Vagina (tissue), 2 donors: ENCODE data around the gene SETDB1. TPM values are rescaled to one million over a fixed set of nuclear protein-coding genes. Genes with fewer than 3 reads are reported as not detected.

Experiments used
- DNase-seq, 2 donors: peaks; one replicate each; pipeline ENCODE4 v3.0.0-alpha.2; 2017; ENCODE audit errors: extremely low spot score in 2 of 2
- H3K27ac ChIP-seq: fragments of 200-600 bp; sonication (generic); one replicate; pipeline ENCODE4 v1.5.1; 2019
- H3K27me3 ChIP-seq: fragments of 200-600 bp; sonication (generic); one replicate; pipeline ENCODE4 v1.5.1; 2019
- H3K36me3 ChIP-seq, 2 donors: fragments of 200-600 bp; sonication (generic); one replicate each; pipeline ENCODE4 v1.5.1; 2017 to 2019
- H3K4me1 ChIP-seq: fragments of 200-600 bp; sonication (generic); one replicate; pipeline ENCODE4 v1.5.1; 2019
- H3K4me3 ChIP-seq, 2 donors: fragments of 200-600 bp; sonication (generic); 1 replicate in 1 of 2; 2 replicates in 1 of 2; pipeline ENCODE4 v1.5.1; 2016 to 2019
- H3K9me3 ChIP-seq: fragments of 200-600 bp; sonication (generic); one replicate; pipeline ENCODE4 v1.5.1; 2019
- POLR2A ChIP-seq, 2 donors: fragments of 450-650 bp; IDR thresholded peaks; one replicate each; pipeline ENCODE4 v1.6.1; 2017; ENCODE audit warnings: antibody characterized with exemption in 2 of 2, mild to moderate bottlenecking in 2 of 2, moderate library complexity in 2 of 2
- POLR2AphosphoS5 ChIP-seq, 2 donors: sonication (generic); formaldehyde crosslinking; IDR thresholded peaks; one replicate each; pipeline ENCODE4 v1.9.0; 2017; ENCODE audit warnings: antibody characterized with exemption in 2 of 2, mild to moderate bottlenecking in 2 of 2, low read depth in 1 of 2; ENCODE audit not compliant: insufficient read depth in 1 of 2
- intact Hi-C: fragments of 100-400 bp; cut with DNase I; formaldehyde crosslinking; loops from one replicate; pipeline ENCODE4 v1.15.1; 2023
- total RNA-seq: library from RNA; depleted of rRNA; stranded (reverse); fragments of >200 nt; gene quantifications from one replicate; pipeline ENCODE4 v1.2.3, GENCODE V29; 2016
- TF ChIP-seq, protein P1 (sequence below), 3 experiments: fragments of 450-650 bp in 2 of 3; fragments of 200-600 bp in 1 of 3; sonication (generic) in 1 of 3; IDR thresholded peaks; one replicate each; pipeline ENCODE4 v1.5.1; 2017 to 2019; ENCODE audit warnings: antibody characterized with exemption in 3 of 3, mild to moderate bottlenecking in 2 of 3, moderate library complexity in 2 of 3

SETDB1 gene
- total RNA-seq, 1 donor from 2014 or later: 51.1 TPM

DNA sequence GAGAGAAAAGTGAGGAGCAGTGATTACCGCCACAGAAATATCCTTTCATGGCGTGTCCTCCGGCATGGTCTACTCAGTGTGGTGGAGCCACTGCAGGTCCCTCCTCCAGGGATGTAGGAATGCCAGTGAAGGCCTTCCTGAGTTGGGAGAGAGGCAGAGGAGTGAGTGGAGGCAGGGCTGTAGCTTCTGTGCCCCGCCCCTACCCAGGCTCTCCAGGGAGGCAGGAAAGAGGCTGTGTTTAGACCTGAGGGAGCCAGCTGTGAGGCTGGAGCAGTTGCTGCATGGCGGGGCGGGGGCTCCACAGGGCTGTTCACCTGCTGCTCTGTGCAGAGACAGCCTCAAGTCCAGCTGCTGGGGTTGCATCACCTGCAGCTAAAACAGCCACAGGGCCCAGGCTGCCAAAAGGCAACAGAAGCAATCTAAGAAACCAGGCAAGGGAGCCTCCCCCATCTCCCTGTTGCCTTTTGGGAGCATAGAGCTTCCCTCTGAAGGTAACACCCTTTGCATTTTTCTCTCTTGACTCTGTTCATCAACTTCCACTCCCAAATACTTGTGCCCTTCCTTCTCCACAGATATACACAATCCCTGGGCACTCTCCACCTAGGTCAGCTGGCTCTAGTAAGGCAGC is 55.1 kb downstream of the SETDB1 start:
- intact Hi-C loops: no loop called here
- Histone ChIP-seq H3K27ac (no peak overlapping the region), H3K4me1 (peaks cover 22% of the 10 kb centered on the region), H3K4me3 (no peak overlapping the region), H3K36me3 (no peaks in the 10 kb centered on the region), H3K9me3 (no peaks in the 10 kb centered on the region), H3K27me3 (no peaks in the 10 kb centered on the region)
- TF ChIP-seq POLR2A (IDR thresholded peaks at IDR 0.05) (no peak), POLR2AphosphoS5 (IDR thresholded peaks at IDR 0.05; ENCODE audit: insufficient read depth in 1 of 2, low read depth in 1 of 2) (no peak)
- TF ChIP-seq, protein P1, sequence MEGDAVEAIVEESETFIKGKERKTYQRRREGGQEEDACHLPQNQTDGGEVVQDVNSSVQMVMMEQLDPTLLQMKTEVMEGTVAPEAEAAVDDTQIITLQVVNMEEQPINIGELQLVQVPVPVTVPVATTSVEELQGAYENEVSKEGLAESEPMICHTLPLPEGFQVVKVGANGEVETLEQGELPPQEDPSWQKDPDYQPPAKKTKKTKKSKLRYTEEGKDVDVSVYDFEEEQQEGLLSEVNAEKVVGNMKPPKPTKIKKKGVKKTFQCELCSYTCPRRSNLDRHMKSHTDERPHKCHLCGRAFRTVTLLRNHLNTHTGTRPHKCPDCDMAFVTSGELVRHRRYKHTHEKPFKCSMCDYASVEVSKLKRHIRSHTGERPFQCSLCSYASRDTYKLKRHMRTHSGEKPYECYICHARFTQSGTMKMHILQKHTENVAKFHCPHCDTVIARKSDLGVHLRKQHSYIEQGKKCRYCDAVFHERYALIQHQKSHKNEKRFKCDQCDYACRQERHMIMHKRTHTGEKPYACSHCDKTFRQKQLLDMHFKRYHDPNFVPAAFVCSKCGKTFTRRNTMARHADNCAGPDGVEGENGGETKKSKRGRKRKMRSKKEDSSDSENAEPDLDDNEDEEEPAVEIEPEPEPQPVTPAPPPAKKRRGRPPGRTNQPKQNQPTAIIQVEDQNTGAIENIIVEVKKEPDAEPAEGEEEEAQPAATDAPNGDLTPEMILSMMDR (IDR thresholded peaks at IDR 0.05): no peak
- DNase-seq: no peak

DNA sequence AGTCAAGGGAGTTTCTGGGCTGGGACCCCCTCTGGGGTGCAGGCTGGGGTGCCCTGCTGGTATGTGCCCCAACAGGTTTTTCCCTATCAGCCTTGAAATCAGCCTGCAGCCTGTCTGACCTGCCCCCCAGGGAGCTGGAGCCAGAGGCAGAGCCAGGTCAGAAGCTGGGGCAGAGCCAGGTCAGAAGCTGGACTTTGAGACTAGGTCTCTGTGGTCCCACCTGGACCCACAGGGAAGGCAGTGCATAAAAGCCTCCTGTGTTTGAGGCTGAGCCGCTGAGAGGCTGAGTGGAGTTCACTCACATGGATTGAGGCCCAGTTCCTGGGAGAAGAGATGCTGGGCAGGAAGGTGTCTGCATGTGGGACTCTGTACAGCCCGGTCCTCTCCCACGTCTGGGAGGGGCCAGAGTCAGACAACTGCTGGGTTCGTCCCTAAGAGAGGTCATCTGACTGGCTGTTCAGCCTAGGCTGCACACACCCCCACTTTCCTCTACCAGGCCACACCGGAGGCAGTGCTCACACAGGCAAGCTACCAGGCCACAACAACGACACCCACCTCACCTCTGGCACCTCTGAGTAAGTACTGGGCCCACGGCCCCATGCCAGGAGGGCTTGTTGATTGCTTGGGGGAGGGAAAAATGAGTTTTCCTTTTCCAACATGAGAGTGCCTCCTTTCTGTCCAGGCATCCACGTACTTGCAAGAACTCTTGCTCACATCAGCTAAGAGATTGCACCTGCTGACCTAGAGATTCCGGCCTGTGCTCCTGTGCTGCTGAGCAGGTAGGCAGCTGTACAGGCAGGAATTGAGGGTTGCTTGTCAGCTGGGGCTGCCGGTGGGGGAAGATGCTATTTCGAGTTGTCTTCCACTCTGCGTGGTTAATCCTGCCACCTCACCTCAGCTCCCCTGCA is 55.9 kb downstream of the SETDB1 start, which contains the start of gene ANXA9:
Gene ANXA9, plus strand, starts transcription at position 488 of the 908 bp plus-strand sequence. CDS start 814 bp downstream, outside the sequence.
- H3K36me3 ChIP-seq: no peaks in the 10 kb centered on the region
- peaks cover 22% of the 10 kb centered on the region for H3K4me1 ChIP-seq

DNA sequence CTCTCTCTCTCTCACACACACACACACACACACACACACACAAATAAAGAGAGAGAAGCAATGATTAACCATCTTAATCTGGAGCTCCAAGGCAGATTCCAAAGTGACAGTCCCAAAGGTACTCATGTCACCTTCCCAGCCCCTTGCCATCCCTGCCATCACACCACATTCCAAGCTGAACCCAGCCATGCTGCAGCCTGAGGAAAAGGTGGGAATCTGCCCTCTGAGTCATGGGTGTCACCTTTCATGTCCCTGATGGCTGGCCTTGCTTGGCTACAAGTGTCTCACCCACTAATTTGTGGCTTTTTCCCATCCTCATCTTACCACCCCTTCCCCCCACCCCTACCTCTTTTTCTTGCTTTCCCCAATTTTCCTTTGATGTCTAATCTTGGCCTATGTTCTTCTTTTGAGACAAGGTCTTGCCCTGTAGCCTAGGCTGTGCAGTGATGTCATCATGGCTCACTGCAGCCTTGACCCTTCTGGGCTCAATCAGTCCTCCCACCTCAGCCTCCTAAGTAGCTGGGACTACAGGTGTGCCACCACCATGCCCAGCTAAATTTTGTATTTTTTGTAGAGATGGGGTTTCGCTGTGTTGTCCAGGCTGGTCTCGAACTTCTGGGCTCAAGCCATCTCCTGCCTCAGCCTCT is 59.1 kb downstream of the SETDB1 start:
- H3K4me1 ChIP-seq: no peaks in the 10 kb centered on the region
- no peaks in the 10 kb centered on the region for H3K9me3 ChIP-seq
- no peaks in the 10 kb centered on the region for H3K27me3 ChIP-seq
- H3K4me3 ChIP-seq: no peak overlapping the region
- H3K36me3 ChIP-seq: no peaks in the 10 kb centered on the region
- no peak for DNase-seq
- TF ChIP-seq POLR2A (IDR thresholded peaks at IDR 0.05) (no peak), POLR2AphosphoS5 (IDR thresholded peaks at IDR 0.05; ENCODE audit: insufficient read depth in 1 of 2, low read depth in 1 of 2) (no peak)
- TF ChIP-seq, protein P1 (IDR thresholded peaks at IDR 0.05): no peak
- intact Hi-C loops: no loop called here
- no peak overlapping the region for H3K27ac ChIP-seq

More for the DNA sequence above, 55.9 kb downstream of the SETDB1 start, which contains the start of gene ANXA9:
- TF ChIP-seq, protein P1 (IDR thresholded peaks at IDR 0.05): no peak
- no peak for TF ChIP-seq POLR2A (IDR thresholded peaks at IDR 0.05)
- no peak for TF ChIP-seq POLR2AphosphoS5 (IDR thresholded peaks at IDR 0.05; ENCODE audit: insufficient read depth in 1 of 2, low read depth in 1 of 2)
- Histone ChIP-seq H3K9me3 (no peaks in the 10 kb centered on the region), H3K27ac (no peak within 1 kb of the TSS), H3K27me3 (no peaks in the 10 kb centered on the region), H3K4me3 (no peak within 1 kb of the TSS)
- DNase-seq: no peak
- intact Hi-C loops: no loop called here

DNA sequence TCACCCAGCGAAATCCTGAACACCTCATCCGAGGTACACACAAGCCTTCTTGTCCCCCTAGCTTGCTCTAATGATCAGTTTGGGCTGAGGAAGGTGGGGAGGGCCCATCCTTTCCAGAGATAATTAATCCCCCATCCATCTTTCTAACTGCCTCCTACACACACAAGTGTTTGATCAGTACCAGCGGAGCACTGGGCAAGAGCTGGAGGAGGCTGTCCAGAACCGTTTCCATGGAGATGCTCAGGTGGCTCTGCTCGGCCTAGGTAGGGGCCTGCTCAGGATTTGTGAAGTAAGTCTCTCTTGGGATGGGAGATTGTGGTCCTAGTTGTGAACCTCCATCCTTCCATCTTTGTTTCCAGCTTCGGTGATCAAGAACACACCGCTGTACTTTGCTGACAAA is 61.8 kb downstream of the SETDB1 start:
- intact Hi-C loops: no loop called here
- no peak for DNase-seq
- H3K4me3 ChIP-seq: no peak overlapping the region
- no peaks in the 10 kb centered on the region for H3K9me3 ChIP-seq
- H3K27ac ChIP-seq: no peak overlapping the region
- H3K27me3 ChIP-seq: no peaks in the 10 kb centered on the region
- no peaks in the 10 kb centered on the region for H3K4me1 ChIP-seq
- no peak for TF ChIP-seq POLR2AphosphoS5 (IDR thresholded peaks at IDR 0.05; ENCODE audit: insufficient read depth in 1 of 2, low read depth in 1 of 2)
- no peak for TF ChIP-seq POLR2A (IDR thresholded peaks at IDR 0.05)
- H3K36me3 ChIP-seq: no peaks in the 10 kb centered on the region

DNA sequence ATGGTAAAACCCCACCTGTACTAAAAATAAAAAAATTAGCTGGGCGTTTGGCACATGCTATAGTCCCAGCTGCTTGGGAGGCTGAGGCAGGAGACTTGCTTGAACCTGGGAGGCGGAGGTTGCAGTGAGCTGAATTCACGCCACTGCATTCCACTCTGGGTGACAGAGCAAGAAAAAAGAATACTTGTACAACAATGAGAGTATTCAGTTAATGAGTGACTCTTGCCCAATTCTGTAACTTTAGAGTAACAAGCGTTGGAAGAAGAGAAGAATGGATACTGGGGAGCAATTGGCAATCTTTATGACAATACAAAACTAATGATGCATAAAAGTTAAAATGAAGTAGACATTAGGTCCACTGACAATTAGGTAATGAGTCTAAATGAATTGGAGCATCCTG is 66.5 kb downstream of the SETDB1 start:
- H3K36me3 ChIP-seq: peaks cover 0 to 10% of the 10 kb centered on the region in 2 donors
- H3K27ac ChIP-seq: no peak overlapping the region
- H3K9me3 ChIP-seq: no peaks in the 10 kb centered on the region
- H3K4me3 ChIP-seq: no peak overlapping the region
- no peak for TF ChIP-seq POLR2AphosphoS5 (IDR thresholded peaks at IDR 0.05; ENCODE audit: insufficient read depth in 1 of 2, low read depth in 1 of 2)
- peak in 1 of 2 donors; percentile 2 for TF ChIP-seq POLR2A (IDR thresholded peaks at IDR 0.05)
- TF ChIP-seq, protein P1 (IDR thresholded peaks at IDR 0.05): no peak
- DNase-seq: no peak
- no peaks in the 10 kb centered on the region for H3K27me3 ChIP-seq
- H3K4me1 ChIP-seq: peaks cover 13% of the 10 kb centered on the region
- intact Hi-C loops: no loop called here
